HEK293 (cell line): Measurements from ENCODE around the gene CECR2.

Source experiments
- CTCF ChIA-PET: fragments of 350-600 bp; formaldehyde crosslinking; extraction: SDS; loops from one replicate; lab custom pipeline; 2021; ENCODE audit warnings: antibody characterized with exemption; lab: Yijun Ruan, JAX
- POLR2A ChIA-PET: fragments of 300-600 bp; formaldehyde crosslinking; extraction: SDS; loops from one replicate; lab custom pipeline; 2020; ENCODE audit warnings: antibody characterized with exemption, inconsistent platforms; lab: Yijun Ruan, JAX
- H3K27ac ChIP-seq: fragments of 200-500 bp; sonication (Bioruptor generic); 2 replicates; pipeline ENCODE4 v1.5.1; 2014; ENCODE audit warnings: low read depth, low read length, control low read depth, inconsistent platforms; ENCODE audit errors: extremely low read depth
- H3K36me3 ChIP-seq, 2 experiments: fragments of 200-500 bp in 1 of 2; sonication (Bioruptor generic) in 1 of 2; 1 replicate in 1 of 2; 2 replicates in 1 of 2; pipeline ENCODE4 v1.5.1; 2014 to 2017; ENCODE audit warnings: inconsistent platforms in 2 of 2, low read length in 2 of 2; ENCODE audit not compliant: control insufficient read depth in 2 of 2, insufficient read depth in 1 of 2
- H3K4me1 ChIP-seq: fragments of 200-500 bp; sonication (Bioruptor generic); 2 replicates; pipeline ENCODE4 v1.5.1; 2014; ENCODE audit warnings: mild to moderate bottlenecking, low read length, inconsistent platforms; ENCODE audit not compliant: control insufficient read depth, insufficient read depth
- H3K4me3 ChIP-seq: 2 replicates; pipeline ENCODE4 v1.5.1; 2011; ENCODE audit warnings: low read depth, mild to moderate bottlenecking, control low read depth, low read length, moderate library complexity
- H3K9me3 ChIP-seq: fragments of 200-500 bp; sonication (Bioruptor generic); 2 replicates; pipeline ENCODE4 v1.5.1; 2014; ENCODE audit warnings: low read depth, low read length, inconsistent platforms; ENCODE audit not compliant: control insufficient read depth, insufficient read depth
- BCL11B ChIP-seq: fragments of 450-650 bp; formaldehyde crosslinking; IDR thresholded peaks from 2 replicates; pipeline ENCODE4 v1.5.1; 2016; ENCODE audit warnings: low read depth, missing biosample characterization, missing genetic modification characterization
- SCRT2 ChIP-seq: fragments of 450-650 bp; formaldehyde crosslinking; IDR thresholded peaks from 2 replicates; pipeline ENCODE4 v1.5.1; 2016; ENCODE audit warnings: missing biosample characterization, missing genetic modification characterization
- ZBTB21 ChIP-seq: fragments of 450-650 bp; formaldehyde crosslinking; IDR thresholded peaks from 2 replicates; pipeline ENCODE4 v1.5.1; 2017; ENCODE audit warnings: missing biosample characterization, missing genetic modification characterization
- ZBTB44 ChIP-seq: fragments of 450-650 bp; IDR thresholded peaks from 2 replicates; pipeline ENCODE4 v1.5.1; 2018; ENCODE audit warnings: missing biosample characterization, mild to moderate bottlenecking, missing genetic modification characterization
- ZNF133 ChIP-seq: fragments of 450-650 bp; formaldehyde crosslinking; IDR thresholded peaks from 2 replicates; pipeline ENCODE4 v1.5.1; 2016; ENCODE audit warnings: missing biosample characterization, missing genetic modification characterization
- ZNF157 ChIP-seq: fragments of 450-650 bp; formaldehyde crosslinking; IDR thresholded peaks from 2 replicates; pipeline ENCODE4 v1.5.1; 2016; ENCODE audit warnings: missing biosample characterization, missing genetic modification characterization
- ZNF302 ChIP-seq: fragments of 450-650 bp; formaldehyde crosslinking; IDR thresholded peaks from 2 replicates; pipeline ENCODE4 v1.5.1; 2016; ENCODE audit warnings: missing biosample characterization, missing genetic modification characterization, low read depth
- ZNF585B ChIP-seq: fragments of 450-650 bp; formaldehyde crosslinking; IDR thresholded peaks from 2 replicates; pipeline ENCODE4 v1.5.1; 2016; ENCODE audit warnings: missing biosample characterization, missing genetic modification characterization
- ZNF664 ChIP-seq: fragments of 450-650 bp; formaldehyde crosslinking; IDR thresholded peaks from 2 replicates; pipeline ENCODE4 v1.5.1; 2016; ENCODE audit warnings: missing biosample characterization, missing genetic modification characterization
- ZNF791 ChIP-seq: fragments of 450-650 bp; formaldehyde crosslinking; IDR thresholded peaks from 2 replicates; pipeline ENCODE4 v1.5.1; 2016; ENCODE audit warnings: missing biosample characterization, missing genetic modification characterization
- ZNF837 ChIP-seq: fragments of 450-650 bp; formaldehyde crosslinking; IDR thresholded peaks from 2 replicates; pipeline ENCODE4 v1.5.1; 2016; ENCODE audit warnings: missing biosample characterization, missing genetic modification characterization
- ZSCAN23 ChIP-seq: fragments of 450-650 bp; formaldehyde crosslinking; IDR thresholded peaks from 2 replicates; pipeline ENCODE4 v1.5.1; 2016; ENCODE audit warnings: missing biosample characterization, missing genetic modification characterization
- TF ChIP-seq, protein P1 (sequence below): fragments of 450-650 bp; formaldehyde crosslinking; IDR thresholded peaks from 2 replicates; pipeline ENCODE4 v1.5.1; 2016; ENCODE audit warnings: missing biosample characterization, missing genetic modification characterization
- TF ChIP-seq, protein P2 (sequence below): fragments of 450-650 bp; formaldehyde crosslinking; IDR thresholded peaks from 2 replicates; pipeline ENCODE4 v1.5.1; 2016; ENCODE audit warnings: missing biosample characterization, missing genetic modification characterization
- TF ChIP-seq, protein P3 (sequence below): fragments of 450-650 bp; formaldehyde crosslinking; IDR thresholded peaks from 2 replicates; pipeline ENCODE4 v1.5.1; 2016; ENCODE audit warnings: missing biosample characterization, missing genetic modification characterization
- TF ChIP-seq, protein P4 (sequence below): fragments of 450-650 bp; formaldehyde crosslinking; IDR thresholded peaks from 2 replicates; pipeline ENCODE4 v1.5.1; 2016; ENCODE audit warnings: missing biosample characterization, missing genetic modification characterization, low read depth

CECR2 gene

DNA sequence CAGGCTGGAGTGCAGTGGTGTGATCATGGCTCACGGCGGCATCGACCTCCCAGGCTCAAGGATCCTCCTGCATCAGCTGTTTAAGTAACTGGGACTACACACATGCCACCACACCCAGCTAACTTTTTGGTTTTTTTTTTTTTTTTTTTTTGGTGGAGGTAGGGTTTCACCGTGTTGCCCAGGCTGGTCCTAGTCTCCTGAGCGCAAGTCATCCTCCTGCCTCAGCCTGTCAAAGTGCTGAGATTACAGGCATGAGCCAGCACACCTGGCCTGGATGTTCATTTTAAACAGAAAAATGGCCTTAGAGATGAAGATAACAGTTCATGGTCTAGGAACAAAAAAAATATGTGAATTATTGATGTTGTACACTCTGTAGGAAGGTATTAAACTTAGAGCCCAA lies 180.4 kb downstream of the CECR2 start:
- TF ChIP-seq SCRT2 (no peak), ZNF837 (tag by site-specific recombination) (no peak), ZBTB21 (tag by site-specific recombination) (no peak), ZBTB44 (tag by site-specific recombination) (no peak), ZNF157 (tag by site-specific recombination) (no peak), ZNF664 (tag by site-specific recombination) (no peak), ZNF791 (tag by site-specific recombination) (no peak), ZNF302 (tag by site-specific recombination) (no peak), ZSCAN23 (no peak), ZNF133 (tag by site-specific recombination) (no peak), ZNF585B (tag by site-specific recombination) (no peak), BCL11B (tag by site-specific recombination) (no peak)
- TF ChIP-seq, protein P1, sequence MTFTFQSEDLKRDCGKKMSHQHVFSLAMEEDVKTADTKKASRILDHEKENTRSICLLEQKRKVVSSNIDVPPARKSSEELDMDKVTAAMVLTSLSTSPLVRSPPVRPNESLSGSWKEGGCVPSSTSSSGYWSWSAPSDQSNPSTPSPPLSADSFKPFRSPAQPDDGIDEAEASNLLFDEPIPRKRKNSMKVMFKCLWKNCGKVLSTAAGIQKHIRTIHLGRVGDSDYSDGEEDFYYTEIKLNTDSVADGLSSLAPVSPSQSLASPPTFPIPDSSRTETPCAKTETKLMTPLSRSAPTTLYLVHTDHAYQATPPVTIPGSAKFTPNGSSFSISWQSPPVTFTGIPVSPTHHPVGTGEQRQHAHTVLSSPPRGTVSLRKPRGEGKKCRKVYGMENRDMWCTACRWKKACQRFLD (tag by site-specific recombination), result no peak
- TF ChIP-seq, protein P2, sequence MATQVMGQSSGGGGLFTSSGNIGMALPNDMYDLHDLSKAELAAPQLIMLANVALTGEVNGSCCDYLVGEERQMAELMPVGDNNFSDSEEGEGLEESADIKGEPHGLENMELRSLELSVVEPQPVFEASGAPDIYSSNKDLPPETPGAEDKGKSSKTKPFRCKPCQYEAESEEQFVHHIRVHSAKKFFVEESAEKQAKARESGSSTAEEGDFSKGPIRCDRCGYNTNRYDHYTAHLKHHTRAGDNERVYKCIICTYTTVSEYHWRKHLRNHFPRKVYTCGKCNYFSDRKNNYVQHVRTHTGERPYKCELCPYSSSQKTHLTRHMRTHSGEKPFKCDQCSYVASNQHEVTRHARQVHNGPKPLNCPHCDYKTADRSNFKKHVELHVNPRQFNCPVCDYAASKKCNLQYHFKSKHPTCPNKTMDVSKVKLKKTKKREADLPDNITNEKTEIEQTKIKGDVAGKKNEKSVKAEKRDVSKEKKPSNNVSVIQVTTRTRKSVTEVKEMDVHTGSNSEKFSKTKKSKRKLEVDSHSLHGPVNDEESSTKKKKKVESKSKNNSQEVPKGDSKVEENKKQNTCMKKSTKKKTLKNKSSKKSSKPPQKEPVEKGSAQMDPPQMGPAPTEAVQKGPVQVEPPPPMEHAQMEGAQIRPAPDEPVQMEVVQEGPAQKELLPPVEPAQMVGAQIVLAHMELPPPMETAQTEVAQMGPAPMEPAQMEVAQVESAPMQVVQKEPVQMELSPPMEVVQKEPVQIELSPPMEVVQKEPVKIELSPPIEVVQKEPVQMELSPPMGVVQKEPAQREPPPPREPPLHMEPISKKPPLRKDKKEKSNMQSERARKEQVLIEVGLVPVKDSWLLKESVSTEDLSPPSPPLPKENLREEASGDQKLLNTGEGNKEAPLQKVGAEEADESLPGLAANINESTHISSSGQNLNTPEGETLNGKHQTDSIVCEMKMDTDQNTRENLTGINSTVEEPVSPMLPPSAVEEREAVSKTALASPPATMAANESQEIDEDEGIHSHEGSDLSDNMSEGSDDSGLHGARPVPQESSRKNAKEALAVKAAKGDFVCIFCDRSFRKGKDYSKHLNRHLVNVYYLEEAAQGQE, result no peak
- TF ChIP-seq, protein P3, sequence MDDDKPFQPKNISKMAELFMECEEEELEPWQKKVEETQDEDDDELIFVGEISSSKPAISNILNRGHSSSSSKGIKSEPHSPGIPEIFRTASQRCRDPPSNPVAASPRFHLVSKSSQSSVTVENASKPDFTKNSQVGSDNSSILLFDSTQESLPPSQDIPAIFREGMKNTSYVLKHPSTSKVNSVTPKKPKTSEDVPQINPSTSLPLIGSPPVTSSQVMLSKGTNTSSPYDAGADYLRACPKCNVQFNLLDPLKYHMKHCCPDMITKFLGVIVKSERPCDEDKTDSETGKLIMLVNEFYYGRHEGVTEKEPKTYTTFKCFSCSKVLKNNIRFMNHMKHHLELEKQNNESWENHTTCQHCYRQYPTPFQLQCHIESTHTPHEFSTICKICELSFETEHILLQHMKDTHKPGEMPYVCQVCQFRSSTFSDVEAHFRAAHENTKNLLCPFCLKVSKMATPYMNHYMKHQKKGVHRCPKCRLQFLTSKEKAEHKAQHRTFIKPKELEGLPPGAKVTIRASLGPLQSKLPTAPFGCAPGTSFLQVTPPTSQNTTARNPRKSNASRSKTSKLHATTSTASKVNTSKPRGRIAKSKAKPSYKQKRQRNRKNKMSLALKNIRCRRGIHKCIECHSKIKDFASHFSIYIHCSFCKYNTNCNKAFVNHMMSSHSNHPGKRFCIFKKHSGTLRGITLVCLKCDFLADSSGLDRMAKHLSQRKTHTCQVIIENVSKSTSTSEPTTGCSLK (tag by site-specific recombination), result no peak
- TF ChIP-seq, protein P4, sequence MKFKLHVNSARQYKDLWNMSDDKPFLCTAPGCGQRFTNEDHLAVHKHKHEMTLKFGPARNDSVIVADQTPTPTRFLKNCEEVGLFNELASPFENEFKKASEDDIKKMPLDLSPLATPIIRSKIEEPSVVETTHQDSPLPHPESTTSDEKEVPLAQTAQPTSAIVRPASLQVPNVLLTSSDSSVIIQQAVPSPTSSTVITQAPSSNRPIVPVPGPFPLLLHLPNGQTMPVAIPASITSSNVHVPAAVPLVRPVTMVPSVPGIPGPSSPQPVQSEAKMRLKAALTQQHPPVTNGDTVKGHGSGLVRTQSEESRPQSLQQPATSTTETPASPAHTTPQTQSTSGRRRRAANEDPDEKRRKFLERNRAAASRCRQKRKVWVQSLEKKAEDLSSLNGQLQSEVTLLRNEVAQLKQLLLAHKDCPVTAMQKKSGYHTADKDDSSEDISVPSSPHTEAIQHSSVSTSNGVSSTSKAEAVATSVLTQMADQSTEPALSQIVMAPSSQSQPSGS (tag by site-specific recombination), result no peak
- TF ChIP-seq, all 188 proteins: peak for 0
- Histone ChIP-seq H3K4me1 (no peaks in the 10 kb centered on the region), H3K4me3 (no peak overlapping the region), H3K27ac (no peak overlapping the region), H3K9me3 (no peaks in the 10 kb centered on the region), H3K36me3 (peaks cover 24 to 65% of the 10 kb centered on the region in 2 experiments; a peak in 2 of 3 replicates)
- POLR2A ChIA-PET, result no interaction called here
- CTCF ChIA-PET, result no interaction called here
